ENCODE measurements around the gene TMEM44.
"Not testable (repeated sequence)": the region's sequence is repeated elsewhere in the genome, so short reads cannot be mapped to it uniquely, and the experiment has no call there.

Gene TMEM44

DNA sequence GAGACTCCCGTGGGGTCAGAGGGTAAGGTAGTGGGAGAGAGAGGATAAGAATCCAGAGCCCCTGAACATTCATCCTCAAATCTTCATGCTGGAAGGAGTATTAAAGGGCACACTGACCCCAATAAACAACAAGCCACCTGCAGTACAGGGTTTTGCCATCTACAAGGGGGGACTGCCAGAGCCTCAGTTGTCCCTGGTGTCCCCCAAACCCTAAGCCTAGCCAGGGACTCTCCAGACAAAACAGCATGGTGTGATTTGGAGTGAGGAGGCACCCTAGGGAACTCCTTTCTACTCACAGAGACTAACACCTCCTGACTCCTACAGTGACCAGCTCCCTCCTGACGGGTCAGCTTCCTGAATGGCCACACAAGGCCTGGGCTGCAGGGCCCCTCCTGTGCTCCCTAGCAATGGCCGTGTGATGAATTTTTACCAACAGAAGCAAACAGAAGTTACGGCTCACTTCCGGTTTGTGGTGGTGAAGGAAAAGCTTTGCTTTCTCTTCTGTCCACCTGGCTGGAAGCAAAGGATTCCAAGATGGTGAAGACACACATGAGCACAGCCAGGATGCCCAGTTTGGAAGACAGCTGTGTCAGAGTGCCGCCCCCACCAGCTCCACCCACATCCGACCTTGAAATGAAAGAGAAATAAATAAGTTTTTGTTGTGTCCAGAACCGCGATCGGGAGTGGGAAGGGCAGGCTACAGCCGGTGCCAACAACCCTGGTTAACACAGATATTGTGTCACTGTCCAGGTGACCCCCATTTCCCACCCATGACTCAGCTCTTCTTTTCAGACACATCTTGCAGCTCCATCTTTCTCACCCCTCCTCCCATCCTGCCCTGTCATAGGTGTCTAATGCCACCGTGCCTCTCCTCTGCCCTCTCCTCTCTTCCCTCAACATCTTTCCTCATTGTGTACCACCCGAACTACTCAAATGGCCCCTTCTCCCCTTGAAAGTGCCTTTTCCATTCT, 76.8 kb downstream of the TMEM44 start:
- DNase-seq: no peak

GRCh38 chr3:194555175-194556062, 77.8 kb downstream of the TMEM44 start:
- no peak for DNase-seq

DNA sequence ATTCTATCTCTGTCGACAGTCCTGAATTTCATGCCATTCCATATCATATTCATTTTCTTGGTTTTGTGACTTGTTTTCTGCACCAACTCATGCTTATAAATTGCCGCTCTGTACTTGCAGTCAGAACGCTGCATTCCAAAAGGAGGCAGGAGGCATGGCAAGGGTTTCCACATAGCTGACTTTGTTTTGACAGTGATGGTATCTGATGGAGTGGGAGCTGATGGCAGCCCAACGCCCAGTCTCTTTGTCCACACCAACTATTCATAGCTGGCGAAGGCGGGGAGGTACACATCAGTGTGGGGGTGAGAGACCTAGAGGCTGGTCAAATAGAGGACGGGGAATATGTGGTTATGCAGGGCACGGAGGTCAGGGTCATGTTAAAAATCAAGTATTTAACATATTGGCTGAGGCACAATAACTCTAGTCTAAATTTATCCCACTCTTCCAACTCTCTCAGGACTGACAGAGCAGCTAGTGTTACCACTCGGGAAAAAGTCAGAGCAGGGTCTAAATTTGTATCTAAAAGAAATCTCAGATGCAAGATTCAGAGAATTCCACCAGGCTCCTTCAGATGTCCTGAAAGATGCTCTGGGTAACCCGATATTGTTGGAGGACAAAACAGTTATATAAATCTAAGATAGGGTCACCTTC, 78.6 kb downstream of the TMEM44 start:
- DNase-seq: no peak

DNA sequence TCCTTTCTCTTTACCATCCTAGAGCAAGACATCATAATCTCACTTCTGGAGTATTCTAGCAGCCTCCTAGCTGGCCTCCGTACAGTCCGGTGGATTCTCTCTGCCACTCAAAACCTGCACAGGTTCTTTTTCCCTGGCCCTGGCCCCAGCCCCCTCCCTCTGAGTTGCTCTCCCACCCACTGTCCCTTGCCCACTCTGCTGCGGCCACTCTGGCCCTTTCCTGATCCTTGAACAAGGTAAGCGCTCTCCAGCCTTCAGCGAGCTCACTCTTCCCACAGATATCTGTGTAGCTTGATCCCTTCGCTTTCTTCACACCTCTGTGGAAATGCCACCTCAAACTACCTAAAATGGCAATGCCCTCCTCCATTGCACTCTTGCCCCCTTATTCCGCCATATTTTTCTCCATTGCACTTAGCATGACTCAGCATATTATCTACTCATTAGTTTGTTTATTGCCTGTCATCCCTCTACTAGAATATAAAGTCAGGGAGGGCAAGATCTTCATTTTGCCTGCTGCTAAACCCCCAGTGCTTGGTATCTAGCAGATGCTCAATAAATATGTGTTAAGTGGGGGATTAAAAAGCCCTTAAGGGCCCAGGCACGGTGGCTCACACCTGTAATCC, 80.8 kb downstream of the TMEM44 start:
- no peak for DNase-seq

DNA sequence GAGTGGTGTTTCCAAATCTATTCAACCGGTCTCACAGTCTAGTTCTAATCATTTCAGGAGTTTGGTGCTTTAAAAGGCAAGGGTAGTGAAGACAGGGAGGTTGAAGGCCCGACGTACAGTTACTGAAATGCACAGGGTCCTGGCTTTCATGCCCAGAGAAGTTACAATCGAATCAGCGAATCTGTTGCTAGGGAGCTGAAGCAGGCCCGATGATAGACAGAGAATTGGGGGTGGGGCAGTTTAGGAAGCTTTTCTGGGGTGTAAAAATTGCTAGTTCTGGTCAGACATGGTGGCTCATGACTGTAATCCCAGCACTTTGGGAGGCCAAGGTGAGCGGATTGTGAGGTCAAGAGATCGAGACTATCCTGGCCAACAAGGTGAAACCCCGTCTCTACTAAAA, 83.4 kb downstream of the TMEM44 start:
- DNase-seq: no peak

DNA sequence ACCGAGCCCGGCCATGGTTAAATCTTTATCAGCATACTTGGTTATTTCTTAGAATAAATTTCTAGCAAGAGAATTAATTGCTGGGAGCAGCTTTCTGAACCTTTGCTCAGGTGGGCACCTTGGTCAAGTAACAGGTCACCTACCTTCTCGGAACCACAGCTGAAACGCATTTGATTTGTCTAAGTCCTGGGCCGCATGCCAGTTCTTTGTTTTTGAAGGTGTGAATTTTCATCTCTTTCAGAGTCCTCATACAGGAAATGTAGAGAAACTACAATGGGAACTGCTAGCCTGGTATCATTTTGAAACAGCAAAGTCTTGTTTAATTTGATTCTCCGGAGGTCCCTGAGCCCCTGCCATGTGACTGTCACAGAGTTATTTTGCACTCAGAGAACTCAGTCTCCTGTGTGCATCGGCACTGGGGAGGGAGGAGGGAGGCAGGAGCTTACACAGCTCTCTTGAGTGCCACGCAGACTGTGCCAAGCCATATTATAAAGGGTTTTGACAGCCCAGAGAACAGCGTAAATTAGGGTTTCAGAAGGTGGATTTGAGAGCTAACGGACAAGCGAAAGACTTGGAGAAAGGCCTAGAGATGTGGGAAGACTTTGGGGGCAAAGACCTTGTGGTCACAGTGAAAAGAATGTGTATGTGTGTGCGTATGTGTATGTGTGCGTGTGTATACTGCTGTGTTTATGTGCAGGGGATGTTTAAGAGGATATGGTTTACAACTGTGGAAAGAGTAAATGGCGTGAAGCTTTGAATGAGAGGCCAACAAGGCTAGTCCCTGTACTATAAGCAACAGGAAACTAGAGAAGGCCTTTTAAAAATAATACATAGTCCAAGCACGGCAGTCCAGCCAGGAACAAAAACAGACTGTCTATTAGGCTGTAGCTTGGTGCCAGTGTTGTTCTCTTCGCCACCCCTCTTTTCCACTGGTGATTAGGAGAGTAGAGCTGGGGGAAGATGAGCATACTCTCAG, 84.6 kb downstream of the TMEM44 start:
- DNase-seq: no peak

DNA sequence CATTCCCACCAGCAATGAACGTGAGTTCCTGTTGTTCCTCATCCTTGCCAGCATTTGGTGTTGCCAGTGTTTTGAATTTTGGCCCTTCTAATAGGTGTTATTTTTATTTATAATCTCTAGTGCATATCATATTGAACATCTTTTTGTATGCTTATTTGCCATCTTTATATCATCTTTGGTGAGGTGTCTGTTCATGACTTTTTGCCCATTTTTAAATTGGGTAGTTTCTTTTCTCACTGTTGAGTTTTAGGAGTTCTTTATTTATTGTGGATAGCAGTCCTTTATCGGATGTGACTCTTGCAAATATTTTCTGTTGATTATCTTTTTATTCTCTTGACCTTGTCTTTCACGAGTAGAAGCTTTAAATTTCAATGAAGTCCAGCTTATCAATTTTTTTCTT, 86.2 kb downstream of the TMEM44 start:
- no peak for DNase-seq

- not testable (repeated sequence) for DNase-seq
These were observed 87.7 kb downstream of the TMEM44 start for GRCh38 chr3:194545538-194545937.

DNA sequence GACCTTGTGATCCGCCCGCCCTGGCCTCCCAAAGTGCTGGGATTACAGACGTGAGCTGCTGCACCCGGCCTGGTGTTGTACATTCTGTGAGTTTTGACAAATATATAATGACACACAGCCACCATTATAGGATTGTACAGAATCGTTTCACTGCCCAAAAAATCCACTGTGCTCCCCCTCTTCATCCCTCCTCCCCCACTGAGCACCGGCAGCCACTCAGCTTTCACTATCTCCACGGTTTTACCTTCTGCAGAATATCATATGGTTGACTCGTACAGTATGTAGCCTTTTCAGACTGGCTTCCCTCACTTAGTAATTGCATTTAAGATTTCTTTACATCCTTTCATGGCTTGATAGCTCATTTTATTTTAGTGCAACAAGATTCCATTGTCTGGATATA, 89.7 kb downstream of the TMEM44 start:
- no peak for DNase-seq

- no peak for DNase-seq
These were observed 91.7 kb downstream of the TMEM44 start for GRCh38 chr3:194541483-194541882.

GRCh38 chr3:194540274-194540905, 92.8 kb downstream of the TMEM44 start:
- DNase-seq: peak in 10 of 56 donors; percentile 2 to 27 (median 14)

- no peak for DNase-seq
These were observed 93.7 kb downstream of the TMEM44 start for GRCh38 chr3:194539498-194539897.

- no peak for DNase-seq
These were observed 95.4 kb downstream of the TMEM44 start for GRCh38 chr3:194537732-194538247.
